B cell (primary cell): ENCODE measurements around the gene RAB30. TPM values are rescaled to one million over a fixed set of nuclear protein-coding genes. Genes with fewer than 3 reads are reported as not detected.

Source experiments
- ATAC-seq: fragments of 200-7000 bp; cut with Tn5 transposase; one replicate; pipeline ENCODE4 v1.10.0; 2021; ENCODE audit warnings: low read depth, mild to moderate bottlenecking, moderate number of reproducible peaks, moderate library complexity
- CTCF ChIA-PET: fragments of 350-600 bp; sonication (Branson Sonifier 250); formaldehyde crosslinking; loops from one replicate; lab custom pipeline; 2021; ENCODE audit warnings: antibody characterized with exemption, inconsistent platforms; lab: Charles Lee
- POLR2A ChIA-PET: fragments of 350-600 bp; sonication (Branson Sonifier 250); formaldehyde crosslinking; loops from one replicate; lab custom pipeline; 2021; ENCODE audit warnings: antibody characterized with exemption; lab: Charles Lee
- DNase-seq: peaks from one replicate; pipeline ENCODE4 v3.0.0; 2013
- H2AFZ ChIP-seq: 2 replicates; pipeline ENCODE4 v1.6.1; 2012; ENCODE audit warnings: mild to moderate bottlenecking, low read depth, low read length; ENCODE audit not compliant: insufficient read depth, poor library complexity, severe bottlenecking
- H3K27ac ChIP-seq, 2 donors: 1 replicate in 1 of 2; 2 replicates in 1 of 2; pipeline ENCODE4 v1.5.1; 2012 to 2013; ENCODE audit warnings: low read length in 2 of 2, mild to moderate bottlenecking in 2 of 2, moderate library complexity in 1 of 2
- H3K27me3 ChIP-seq, 4 experiments: fragments of 200-600 bp in 1 of 4; sonication (generic) in 1 of 4; replicated peaks in 1 of 4; 1 replicate in 2 of 4; 2 replicates in 2 of 4; pipeline versions ENCODE4 v1.6.1 to v1.7.0; 2013 to 2016; ENCODE audit warnings: low read length in 3 of 4, mild to moderate bottlenecking in 2 of 4, mixed read lengths in 1 of 4, moderate library complexity in 1 of 4; ENCODE audit not compliant: insufficient read depth in 4 of 4, control insufficient read depth in 3 of 4; ENCODE audit errors: control extremely low read depth in 1 of 4
- H3K36me3 ChIP-seq, 2 experiments: replicated peaks in 1 of 2; 1 replicate in 1 of 2; 2 replicates in 1 of 2; pipeline versions ENCODE4 v1.6.1 to v1.7.1; 2013; ENCODE audit warnings: low read length in 1 of 2; ENCODE audit not compliant: insufficient read depth in 2 of 2, control insufficient read depth in 1 of 2; ENCODE audit errors: control extremely low read depth in 1 of 2, extremely low read depth in 1 of 2
- H3K4me1 ChIP-seq, 2 donors: fragments of 200-600 bp in 1 of 2; sonication (generic) in 1 of 2; 1 replicate in 1 of 2; 2 replicates in 1 of 2; pipeline versions ENCODE4 v1.5.1 to v1.6.1; 2013 to 2017; ENCODE audit warnings: low read length in 2 of 2; ENCODE audit not compliant: control insufficient read depth in 2 of 2, insufficient read depth in 2 of 2
- H3K4me2 ChIP-seq: replicated peaks from 2 replicates; pipeline ENCODE3; 2012; ENCODE audit warnings: mild to moderate bottlenecking, low read depth, low read length; ENCODE audit not compliant: poor library complexity, severe bottlenecking
- H3K4me3 ChIP-seq, 5 experiments: fragments of 200-600 bp in 1 of 5; sonication (generic) in 1 of 5; 1 replicate in 3 of 5; 2 replicates in 2 of 5; pipeline versions ENCODE4 v1.5.1 to v1.7.0; 2011 to 2016; ENCODE audit warnings: low read length in 4 of 5, mild to moderate bottlenecking in 4 of 5, low read depth in 2 of 5, control low read depth in 1 of 5, moderate library complexity in 1 of 5; ENCODE audit not compliant: insufficient read depth in 1 of 5; ENCODE audit errors: control extremely low read depth in 1 of 5, extremely low read depth in 1 of 5
- H3K79me2 ChIP-seq: fragments of 200-600 bp; sonication (generic); one replicate; pipeline ENCODE4 v1.6.0; 2016; ENCODE audit warnings: low read length; ENCODE audit not compliant: control insufficient read depth, insufficient read depth
- H3K9ac ChIP-seq: fragments of 200-600 bp; sonication (generic); 2 replicates; pipeline ENCODE4 v1.6.1; 2017; ENCODE audit warnings: mild to moderate bottlenecking, low read length, moderate library complexity
- H3K9me3 ChIP-seq, 3 donors: one replicate each; pipeline versions ENCODE4 v1.6.1 to v1.7.1; 2013; ENCODE audit warnings: low read length in 2 of 3; ENCODE audit not compliant: control insufficient read depth in 2 of 3, insufficient read depth in 1 of 3; ENCODE audit errors: control extremely low read depth in 1 of 3
- H4K20me1 ChIP-seq: 2 replicates; pipeline ENCODE4 v1.6.0; 2012; ENCODE audit warnings: mild to moderate bottlenecking, low read length; ENCODE audit not compliant: insufficient read depth, control insufficient read depth, poor library complexity, severe bottlenecking
- H3K27ac Mint-ChIP-seq: one replicate; pipeline ENCODE4 v1.8.0; 2021; ENCODE audit warnings: mixed read lengths
- H3K27me3 Mint-ChIP-seq: one replicate; pipeline ENCODE4 v1.8.0; 2021; ENCODE audit warnings: mixed read lengths
- H3K4me1 Mint-ChIP-seq: one replicate; pipeline ENCODE4 v1.8.0; 2021; ENCODE audit warnings: mixed read lengths
- H3K4me3 Mint-ChIP-seq: one replicate; pipeline ENCODE4 v1.8.0; 2021; ENCODE audit warnings: mixed read lengths
- H3K9me3 Mint-ChIP-seq: one replicate; pipeline ENCODE4 v1.8.0; 2022; ENCODE audit warnings: mixed read lengths; ENCODE audit not compliant: insufficient read depth
- CTCF ChIP-seq: fragments of 200-600 bp; IDR thresholded peaks from one replicate; pipeline ENCODE4 v1.8.0; 2022; ENCODE audit warnings: antibody characterized with exemption, mild to moderate bottlenecking
- EZH2 ChIP-seq: IDR thresholded peaks from 2 replicates; pipeline ENCODE4 v1.6.1; 2012; ENCODE audit warnings: borderline replicate concordance, low read depth, mild to moderate bottlenecking, moderate library complexity, low read length; ENCODE audit not compliant: insufficient read depth, poor library complexity, severe bottlenecking
- WGBS: methylation state at CpG from one replicate; pipeline ENCODE4 v1.1.5; 2013; ENCODE audit warnings: missing lambda C conversion rate; ENCODE audit not compliant: insufficient coverage; 5-methylcytosine and 5-hydroxymethylcytosine counted together
- intact Hi-C: fragments of 100-400 bp; cut with micrococcal nuclease; formaldehyde crosslinking; loops from one replicate; pipeline ENCODE4 v1.10.0; 2022
- polyA plus RNA-seq: library from polyadenylated mRNA; depleted of rRNA; stranded (reverse); fragments of >200 nt; gene quantifications from 2 replicates; pipeline ENCODE4 v1.2.3, GENCODE V29; 2012
- total RNA-seq, 2 donors: library from RNA; stranded (reverse); fragments of 120-200 nt in 1 of 2; gene quantifications; 1 replicate in 1 of 2; 2 replicates in 1 of 2; pipeline versions ENCODE4 v1.2.3 to v1.2.4, GENCODE V29; 2013 to 2022

RAB30 gene
- total and polyA plus RNA-seq, 2 donors (not counting 1 experiment from before 2014, with no cell fraction given): 26.6 to 214 TPM

GRCh38 chr11:83063073-83063754 is 8.5 kb downstream of the RAB30 start:
- POLR2A ChIA-PET: interaction anchor here (0.5 to 3.7 kb wide), 18 partner anchors 8 to 168 kb away, joined by 3 to 42 read pairs (median 4); partner anchors contain the start of genes DDIAS, PCF11, PRCP and RAB30
- Mint-ChIP-seq H3K27ac (peak overlapping the region; percentile 98), H3K27me3 (no peaks in the 10 kb centered on the region), H3K4me3 (peak overlapping the region; percentile 89), H3K9me3 (no peaks in the 10 kb centered on the region), H3K4me1 (peaks cover 85% of the 10 kb centered on the region)
- peak; percentile 91 for DNase-seq
- H3K4me3 ChIP-seq: peak overlapping the region; percentile 35 to 62 (median 51)
- H3K9me3 ChIP-seq: peaks cover 0 to 17% (median 10%) of the 10 kb centered on the region in 3 donors
- no peaks in the 10 kb centered on the region for H4K20me1 ChIP-seq
- ATAC-seq: peak; percentile 68
- peaks cover 2 to 25% of the 10 kb centered on the region in 2 experiments for H3K36me3 ChIP-seq
- peaks cover 77% of the 10 kb centered on the region for H3K79me2 ChIP-seq
- no peaks in the 10 kb centered on the region for H3K27me3 ChIP-seq
- peak overlapping the region; percentile 86 to 94 for H3K27ac ChIP-seq
- intact Hi-C loops: loop anchor here (1.0 to 2.0 kb wide), 8 partner anchors 8 to 163 kb away; partner anchors contain the start of genes PRCP and RAB30
- peak overlapping the region; percentile 56 for H3K9ac ChIP-seq
- H2AFZ ChIP-seq: no peak overlapping the region
- H3K4me1 ChIP-seq: peaks cover 92 to 95% of the 10 kb centered on the region in 2 donors
- 0% methylated on average over 1 of the region's 7 CpGs for WGBS
- peak overlapping the region; percentile 70 for H3K4me2 ChIP-seq
- CTCF ChIA-PET: interaction anchor here (0.7 to 3.4 kb wide), 17 partner anchors 9 to 187 kb away, joined by 3 to 17 read pairs (median 4); partner anchors contain the start of genes DDIAS, PCF11 and RAB30
- no peak for TF ChIP-seq CTCF
- no peak for TF ChIP-seq EZH2
